ENCODE data around the gene UBE2E2.

UBE2E2 gene

DNA sequence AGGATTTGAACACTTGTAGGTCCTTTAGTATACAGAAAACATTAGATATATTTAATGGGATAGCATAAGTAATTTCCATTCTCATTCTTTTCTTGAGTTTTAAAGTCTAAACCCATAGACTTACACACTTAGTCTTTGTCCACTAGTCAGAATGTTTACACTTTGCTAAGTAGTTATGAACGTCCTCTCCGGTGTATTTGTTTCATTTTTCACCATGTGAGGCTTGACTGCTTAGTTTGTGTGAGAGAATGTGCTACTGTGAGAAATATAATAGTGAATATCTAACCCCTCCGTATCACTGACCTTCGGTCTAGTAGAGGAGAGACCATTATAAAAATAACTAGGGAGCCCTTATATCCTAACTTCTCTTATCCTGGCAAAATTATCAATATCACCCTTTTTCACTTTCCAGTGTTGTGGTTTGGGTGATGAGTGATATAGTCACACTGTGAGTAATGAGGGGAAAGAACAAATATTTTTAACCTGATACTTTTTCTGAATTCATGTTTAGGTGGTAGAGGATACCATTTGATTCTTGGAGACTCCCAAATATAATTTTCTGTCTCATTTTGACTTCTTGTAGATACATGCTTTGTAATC, 122.4 kb downstream of the UBE2E2 start:
- TF ChIP-seq SIN3A (IDR thresholded peaks at IDR 0.05; ENCODE audit: borderline replicate concordance, insufficient read depth, low read length) (no peak), TAF1 (IDR thresholded peaks at IDR 0.05; ENCODE audit: borderline replicate concordance, insufficient read depth, low read length) (no peak)

DNA sequence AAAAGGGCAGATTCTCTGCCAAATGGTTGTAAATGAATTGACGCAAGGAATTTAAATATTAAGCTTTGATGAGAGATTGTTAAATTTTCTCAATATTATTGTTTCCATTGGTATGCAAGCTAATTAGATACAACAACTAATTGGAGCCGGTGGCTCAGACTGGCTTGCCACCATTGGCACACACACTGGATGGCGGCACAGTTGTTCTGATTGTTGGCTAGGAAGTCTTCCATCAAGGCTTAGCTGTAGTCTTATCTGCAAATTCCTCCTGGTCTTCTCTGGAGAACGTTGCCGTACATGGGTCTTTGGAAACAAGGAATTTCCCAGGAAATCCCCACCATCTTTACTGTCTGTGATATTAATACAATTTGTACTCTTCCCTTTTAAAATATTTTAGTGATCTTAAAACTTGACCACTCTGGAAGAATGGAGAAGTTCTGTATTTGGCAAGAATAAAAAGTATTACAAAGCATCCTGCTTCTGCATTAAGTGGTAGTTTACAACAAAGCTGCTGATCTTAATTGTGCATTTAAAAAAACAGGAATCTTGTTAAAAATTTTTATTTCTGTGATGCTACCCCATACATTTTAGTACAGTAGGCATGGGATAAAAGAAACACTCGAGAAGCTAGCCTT, 126.5 kb downstream of the UBE2E2 start:
- no peak for TF ChIP-seq FOXP2 (optimal IDR thresholded peaks at IDR 0.05; ENCODE audit: borderline replicate concordance, extremely low read depth, extremely low read length, insufficient read depth)
- TF ChIP-seq, protein P1, sequence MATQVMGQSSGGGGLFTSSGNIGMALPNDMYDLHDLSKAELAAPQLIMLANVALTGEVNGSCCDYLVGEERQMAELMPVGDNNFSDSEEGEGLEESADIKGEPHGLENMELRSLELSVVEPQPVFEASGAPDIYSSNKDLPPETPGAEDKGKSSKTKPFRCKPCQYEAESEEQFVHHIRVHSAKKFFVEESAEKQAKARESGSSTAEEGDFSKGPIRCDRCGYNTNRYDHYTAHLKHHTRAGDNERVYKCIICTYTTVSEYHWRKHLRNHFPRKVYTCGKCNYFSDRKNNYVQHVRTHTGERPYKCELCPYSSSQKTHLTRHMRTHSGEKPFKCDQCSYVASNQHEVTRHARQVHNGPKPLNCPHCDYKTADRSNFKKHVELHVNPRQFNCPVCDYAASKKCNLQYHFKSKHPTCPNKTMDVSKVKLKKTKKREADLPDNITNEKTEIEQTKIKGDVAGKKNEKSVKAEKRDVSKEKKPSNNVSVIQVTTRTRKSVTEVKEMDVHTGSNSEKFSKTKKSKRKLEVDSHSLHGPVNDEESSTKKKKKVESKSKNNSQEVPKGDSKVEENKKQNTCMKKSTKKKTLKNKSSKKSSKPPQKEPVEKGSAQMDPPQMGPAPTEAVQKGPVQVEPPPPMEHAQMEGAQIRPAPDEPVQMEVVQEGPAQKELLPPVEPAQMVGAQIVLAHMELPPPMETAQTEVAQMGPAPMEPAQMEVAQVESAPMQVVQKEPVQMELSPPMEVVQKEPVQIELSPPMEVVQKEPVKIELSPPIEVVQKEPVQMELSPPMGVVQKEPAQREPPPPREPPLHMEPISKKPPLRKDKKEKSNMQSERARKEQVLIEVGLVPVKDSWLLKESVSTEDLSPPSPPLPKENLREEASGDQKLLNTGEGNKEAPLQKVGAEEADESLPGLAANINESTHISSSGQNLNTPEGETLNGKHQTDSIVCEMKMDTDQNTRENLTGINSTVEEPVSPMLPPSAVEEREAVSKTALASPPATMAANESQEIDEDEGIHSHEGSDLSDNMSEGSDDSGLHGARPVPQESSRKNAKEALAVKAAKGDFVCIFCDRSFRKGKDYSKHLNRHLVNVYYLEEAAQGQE (IDR thresholded peaks at IDR 0.05; ENCODE audit: insufficient read depth in 1 of 2, low read depth in 2 of 2, low read length in 2 of 2), result no peak
- TF ChIP-seq TAF1 (IDR thresholded peaks at IDR 0.05; ENCODE audit: borderline replicate concordance, insufficient read depth, low read length), result no peak
- TF ChIP-seq POLR2AphosphoS5 (IDR thresholded peaks at IDR 0.05; ENCODE audit: low read depth, low read length), result no peak
- TF ChIP-seq SIN3A (IDR thresholded peaks at IDR 0.05; ENCODE audit: borderline replicate concordance, insufficient read depth, low read length), result no peak

DNA sequence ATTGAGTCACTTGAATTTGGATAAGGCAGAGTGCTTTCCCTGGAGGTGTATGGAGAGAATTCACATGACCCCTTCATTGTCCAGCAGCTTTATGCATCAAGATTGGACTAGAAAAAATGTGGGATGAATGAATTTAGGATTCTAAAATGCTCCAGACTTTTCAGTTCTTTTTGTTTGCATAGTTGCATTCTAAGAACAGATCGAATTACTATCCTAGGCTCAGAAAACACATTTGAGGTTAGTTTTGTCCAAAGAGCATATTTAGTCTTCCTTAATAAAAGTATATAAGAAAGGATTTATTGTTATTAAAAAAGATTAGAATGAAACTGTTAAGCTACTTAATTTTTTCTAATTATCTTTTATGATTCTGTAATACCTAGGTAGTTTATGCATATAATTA, 127.4 kb downstream of the UBE2E2 start:
- TF ChIP-seq SIN3A (IDR thresholded peaks at IDR 0.05; ENCODE audit: borderline replicate concordance, insufficient read depth, low read length), result no peak
- TF ChIP-seq POLR2AphosphoS5 (IDR thresholded peaks at IDR 0.05; ENCODE audit: low read depth, low read length), result no peak
- TF ChIP-seq, protein P1 (IDR thresholded peaks at IDR 0.05; ENCODE audit: insufficient read depth in 1 of 2, low read depth in 2 of 2, low read length in 2 of 2), result no peak
- TF ChIP-seq FOXP2 (optimal IDR thresholded peaks at IDR 0.05; ENCODE audit: borderline replicate concordance, extremely low read depth, extremely low read length, insufficient read depth), result no peak
- TF ChIP-seq TAF1 (IDR thresholded peaks at IDR 0.05; ENCODE audit: borderline replicate concordance, insufficient read depth, low read length), result no peak

DNA sequence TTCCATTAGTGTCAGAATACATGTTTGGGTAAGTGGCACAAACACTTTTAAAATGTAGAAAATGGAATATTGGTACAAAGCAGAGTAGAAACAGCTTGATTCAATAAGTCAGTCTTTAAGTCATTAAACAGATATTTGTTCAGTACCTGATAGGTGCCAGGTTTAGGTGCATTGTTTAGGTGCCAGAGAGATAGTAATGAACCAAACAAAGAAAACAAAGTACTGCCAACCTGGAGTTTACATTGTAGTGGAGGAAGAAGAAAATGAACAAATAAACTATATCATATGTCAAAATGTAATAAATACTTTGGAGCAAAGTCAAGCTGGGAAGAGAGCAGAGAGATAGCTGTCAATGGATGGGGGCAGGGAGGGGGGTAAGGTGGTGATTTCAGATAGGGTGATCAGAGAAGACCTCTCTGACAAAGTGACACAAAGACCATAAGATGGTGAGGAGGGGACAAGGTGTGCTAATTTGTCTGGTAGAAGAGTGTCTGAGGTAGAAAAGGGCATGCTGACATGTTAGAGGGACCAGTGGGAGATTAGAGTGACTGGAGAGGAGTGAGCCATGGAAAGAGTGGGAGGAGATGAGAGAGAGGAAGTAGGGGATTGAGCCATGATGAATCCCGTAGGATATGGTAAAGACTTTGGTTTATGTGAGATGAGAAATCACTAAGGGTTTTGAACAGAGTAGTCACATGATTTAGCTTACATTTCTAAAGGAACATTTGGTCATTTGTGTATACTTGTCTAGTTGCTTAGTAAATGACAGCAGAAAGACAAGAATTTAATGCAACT, 128.2 kb downstream of the UBE2E2 start:
- no peak for TF ChIP-seq POLR2AphosphoS5 (IDR thresholded peaks at IDR 0.05; ENCODE audit: low read depth, low read length)
- no peak for TF ChIP-seq TAF1 (IDR thresholded peaks at IDR 0.05; ENCODE audit: borderline replicate concordance, insufficient read depth, low read length)
- TF ChIP-seq FOXP2 (optimal IDR thresholded peaks at IDR 0.05; ENCODE audit: borderline replicate concordance, extremely low read depth, extremely low read length, insufficient read depth), result no peak
- TF ChIP-seq, protein P1 (IDR thresholded peaks at IDR 0.05; ENCODE audit: insufficient read depth in 1 of 2, low read depth in 2 of 2, low read length in 2 of 2), result no peak
- TF ChIP-seq SIN3A (IDR thresholded peaks at IDR 0.05; ENCODE audit: borderline replicate concordance, insufficient read depth, low read length), result no peak

DNA sequence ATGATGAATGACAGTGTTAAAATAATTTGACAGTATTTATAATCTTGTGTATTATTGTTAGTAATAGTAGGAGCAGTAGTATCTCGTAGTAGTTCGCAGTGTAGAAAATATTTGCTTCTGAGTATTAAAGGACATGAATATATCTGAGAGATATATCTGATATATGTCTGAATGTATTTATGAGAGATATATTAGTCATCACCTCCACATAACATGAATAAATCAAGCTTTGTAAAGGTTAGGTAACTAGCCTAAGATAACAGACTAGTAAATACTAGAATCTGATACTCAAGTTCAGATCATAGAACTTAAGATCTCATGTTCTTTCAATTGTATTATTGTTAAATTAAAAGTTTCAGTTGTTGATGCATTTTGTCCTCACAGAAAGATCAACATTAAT, 130.5 kb downstream of the UBE2E2 start:
- TF ChIP-seq POLR2AphosphoS5 (IDR thresholded peaks at IDR 0.05; ENCODE audit: low read depth, low read length) (no peak), TAF1 (IDR thresholded peaks at IDR 0.05; ENCODE audit: borderline replicate concordance, insufficient read depth, low read length) (no peak), SIN3A (IDR thresholded peaks at IDR 0.05; ENCODE audit: borderline replicate concordance, insufficient read depth, low read length) (no peak), FOXP2 (optimal IDR thresholded peaks at IDR 0.05; ENCODE audit: borderline replicate concordance, extremely low read depth, extremely low read length, insufficient read depth) (no peak)
- TF ChIP-seq, protein P1 (IDR thresholded peaks at IDR 0.05; ENCODE audit: insufficient read depth in 1 of 2, low read depth in 2 of 2, low read length in 2 of 2), result no peak
